ENCODE data around the gene PPTC7. TPM values are rescaled to one million over a fixed set of nuclear protein-coding genes. Genes with fewer than 3 reads are reported as not detected.

Gene PPTC7
- total and polyA plus RNA-seq, 2 donors (not counting 1 experiment from before 2014, with no cell fraction given): 6.9 to 12.5 TPM

GRCh38 chr12:110501752-110502738, 81.1 kb downstream of the PPTC7 start, which contains the start of the genes RAD9B and VPS29:
Gene RAD9B (plus strand): TSS chr12:110502331. CDS start chr12:110502338, 7 bp downstream.
Gene VPS29 (minus strand): TSS chr12:110502111. CDS start chr12:110502051, 60 bp downstream.
- no peaks in the 10 kb centered on the region for H3K9me3 ChIP-seq (ENCODE audit: control insufficient read depth, insufficient read depth, low read depth, low read length)
- peak within 1 kb of the TSS; percentile 75 for H3K4me2 ChIP-seq (ENCODE audit: extremely low read depth, insufficient read depth, low read length)
- peak within 1 kb of the TSS; percentile 85 for H3K27ac ChIP-seq (ENCODE audit: insufficient read depth, low read length)
- peak within 1 kb of the TSS; percentile 39 for H2AFZ ChIP-seq (ENCODE audit: low read length)
- H3K9ac ChIP-seq (ENCODE audit: insufficient read depth, low read length): peak within 1 kb of the TSS; percentile 87
- peaks cover 2% of the 10 kb centered on the region for H3K4me1 ChIP-seq (ENCODE audit: control insufficient read depth, extremely low read depth, insufficient read depth, low read length)
- peak within 1 kb of the TSS; percentile 51 to 98 (median 84) for H3K4me3 ChIP-seq (replicated peaks in 1 of 4; ENCODE audit: control extremely low read depth in 1 of 4, insufficient read depth in 1 of 4, low read depth in 3 of 4, low read length in 4 of 4)
- peak; percentile 99 for DNase-seq (ENCODE audit: low read depth in 2 of 2)
- no peaks in the 10 kb centered on the region for H4K20me1 ChIP-seq (ENCODE audit: control insufficient read depth, extremely low read depth, insufficient read depth, low read length)
- H3K27me3 ChIP-seq (ENCODE audit: control insufficient read depth, insufficient read depth, low read length): no peaks in the 10 kb centered on the region
- H3K36me3 ChIP-seq (ENCODE audit: control insufficient read depth, insufficient read depth, low read length): no peaks in the 10 kb centered on the region
- peaks cover 41% of the 10 kb centered on the region for H3K79me2 ChIP-seq (ENCODE audit: control insufficient read depth, insufficient read depth, low read length)
- TF ChIP-seq EZH2 (IDR thresholded peaks at IDR 0.05; ENCODE audit: low read length, missing control alignments) (no peak), CTCF (conservative IDR thresholded peaks at IDR 0.05 in 1 of 2, IDR thresholded peaks at IDR 0.05 in 1 of 2; ENCODE audit: low read depth in 1 of 2, low read length in 2 of 2) (no peak)

DNA sequence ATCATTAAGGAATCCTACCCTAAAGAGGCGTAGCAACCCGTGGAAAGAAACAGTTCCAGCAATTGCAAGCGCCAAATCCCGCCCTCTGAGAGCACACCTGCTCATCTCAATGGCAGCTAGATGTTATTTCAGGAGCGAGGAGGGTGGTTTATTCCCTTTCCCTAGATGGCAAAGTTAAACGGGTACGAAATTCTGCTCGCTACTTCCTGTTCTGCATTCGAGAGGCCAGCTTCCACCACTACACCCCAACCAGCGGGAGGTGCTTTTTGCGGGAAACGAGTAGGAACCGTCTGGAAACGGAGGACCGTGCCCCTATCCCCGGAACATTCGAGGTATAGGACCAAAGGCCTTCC, 81.7 kb downstream of the PPTC7 start:
- Histone ChIP-seq H4K20me1 (ENCODE audit: control insufficient read depth, extremely low read depth, insufficient read depth, low read length) (no peaks in the 10 kb centered on the region), H3K79me2 (ENCODE audit: control insufficient read depth, insufficient read depth, low read length) (peaks cover 45% of the 10 kb centered on the region), H3K4me2 (ENCODE audit: extremely low read depth, insufficient read depth, low read length) (peak overlapping the region; percentile 75), H3K36me3 (ENCODE audit: control insufficient read depth, insufficient read depth, low read length) (no peaks in the 10 kb centered on the region), H3K9me3 (ENCODE audit: control insufficient read depth, insufficient read depth, low read depth, low read length) (no peaks in the 10 kb centered on the region), H3K4me1 (ENCODE audit: control insufficient read depth, extremely low read depth, insufficient read depth, low read length) (peaks cover 2% of the 10 kb centered on the region), H3K9ac (ENCODE audit: insufficient read depth, low read length) (peak overlapping the region; percentile 87), H3K4me3 (replicated peaks in 1 of 4; ENCODE audit: control extremely low read depth in 1 of 4, insufficient read depth in 1 of 4, low read depth in 3 of 4, low read length in 4 of 4) (peak overlapping the region; percentile 51 to 98 (median 84)), H3K27ac (ENCODE audit: insufficient read depth, low read length) (peak overlapping the region; percentile 85), H2AFZ (ENCODE audit: low read length) (peak overlapping the region; percentile 39), H3K27me3 (ENCODE audit: control insufficient read depth, insufficient read depth, low read length) (no peaks in the 10 kb centered on the region)
- peak; percentile 36 to 73 for DNase-seq (ENCODE audit: low read depth in 2 of 2)
- no peak for TF ChIP-seq CTCF (conservative IDR thresholded peaks at IDR 0.05 in 1 of 2, IDR thresholded peaks at IDR 0.05 in 1 of 2; ENCODE audit: low read depth in 1 of 2, low read length in 2 of 2)
- TF ChIP-seq EZH2 (IDR thresholded peaks at IDR 0.05; ENCODE audit: low read length, missing control alignments): no peak

DNA sequence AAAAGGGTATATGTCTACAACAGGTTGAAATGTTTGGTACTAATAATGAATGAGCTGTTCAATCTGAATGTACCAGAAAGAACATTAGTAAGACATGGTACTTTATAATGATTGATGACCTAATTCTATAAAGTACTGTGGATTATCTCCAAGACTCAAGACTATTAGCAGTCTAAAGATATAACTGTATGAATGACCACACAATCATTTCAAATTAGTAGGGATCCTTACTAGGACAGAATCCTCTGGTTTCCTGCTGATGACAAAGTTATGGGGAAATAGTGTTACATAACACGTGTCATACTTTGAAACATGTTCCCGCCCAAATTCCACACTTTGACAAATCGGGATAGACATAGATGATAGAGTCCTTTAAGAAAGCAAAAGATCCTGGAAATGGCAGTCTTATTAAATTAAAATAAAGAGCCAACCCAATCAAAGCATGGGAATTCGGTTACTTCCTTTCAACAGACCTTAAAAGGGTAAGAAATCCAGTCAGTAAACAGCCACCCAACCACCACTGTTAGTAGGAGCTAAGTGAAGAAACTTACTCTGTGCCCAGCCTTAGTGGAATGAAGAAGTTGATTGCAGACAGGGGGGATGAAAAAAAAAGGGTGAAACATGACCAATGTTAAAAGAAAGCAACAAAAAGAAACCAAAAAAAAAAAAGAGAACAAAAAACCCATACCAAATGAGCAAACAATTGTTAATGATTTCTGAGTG, 84.0 kb downstream of the PPTC7 start:
- Histone ChIP-seq H2AFZ (ENCODE audit: low read length) (no peak overlapping the region), H3K9me3 (ENCODE audit: control insufficient read depth, insufficient read depth, low read depth, low read length) (no peaks in the 10 kb centered on the region), H3K79me2 (ENCODE audit: control insufficient read depth, insufficient read depth, low read length) (peaks cover 49% of the 10 kb centered on the region), H3K4me3 (replicated peaks in 1 of 4; ENCODE audit: control extremely low read depth in 1 of 4, insufficient read depth in 1 of 4, low read depth in 3 of 4, low read length in 4 of 4) (no peak overlapping the region), H3K27me3 (ENCODE audit: control insufficient read depth, insufficient read depth, low read length) (no peaks in the 10 kb centered on the region), H3K4me2 (ENCODE audit: extremely low read depth, insufficient read depth, low read length) (no peak overlapping the region), H3K4me1 (ENCODE audit: control insufficient read depth, extremely low read depth, insufficient read depth, low read length) (peaks cover 2% of the 10 kb centered on the region), H4K20me1 (ENCODE audit: control insufficient read depth, extremely low read depth, insufficient read depth, low read length) (no peaks in the 10 kb centered on the region), H3K36me3 (ENCODE audit: control insufficient read depth, insufficient read depth, low read length) (no peaks in the 10 kb centered on the region), H3K27ac (ENCODE audit: insufficient read depth, low read length) (no peak overlapping the region), H3K9ac (ENCODE audit: insufficient read depth, low read length) (no peak overlapping the region)
- DNase-seq (ENCODE audit: low read depth in 2 of 2): peak; percentile 22 to 52
- TF ChIP-seq CTCF (conservative IDR thresholded peaks at IDR 0.05 in 1 of 2, IDR thresholded peaks at IDR 0.05 in 1 of 2; ENCODE audit: low read depth in 1 of 2, low read length in 2 of 2) (no peak), EZH2 (IDR thresholded peaks at IDR 0.05; ENCODE audit: low read length, missing control alignments) (no peak)

Data from fibroblast of lung (primary cell).